HCT116 (cell line): ENCODE results near the gene MAN1A1. TPM values are rescaled to one million over a fixed set of nuclear protein-coding genes. Genes with fewer than 3 reads are reported as not detected.

ENCODE experiments used
- ATAC-seq: fragments of 200-7000 bp; cut with Tn5 transposase; 2 replicates; pipeline ENCODE4 v1.9.1; 2020; ENCODE audit warnings: mild to moderate bottlenecking, moderate library complexity
- BruUV-seq: library from RNA; stranded (reverse); fragments of 400-500 nt; replicated peaks from 2 replicates; lab custom pipeline; 2021; lab: Mats Ljungman, UMichigan
- CTCF ChIA-PET: fragments of 300-600 bp; sonication (Branson Sonifier 250); formaldehyde crosslinking; loops from one replicate; lab custom pipeline; 2021; ENCODE audit warnings: antibody characterized with exemption; lab: Charles Lee
- POLR2A ChIA-PET: fragments of 300-600, 350-600 bp; sonication (Branson Sonifier 250); formaldehyde crosslinking; loops from one replicate; lab custom pipeline; 2021; ENCODE audit warnings: antibody characterized with exemption; lab: Charles Lee
- RAD21 ChIA-PET, 2 experiments: fragments of 300-600 bp; sonication (Branson Sonifier 250); formaldehyde crosslinking; loops; one replicate each; lab custom pipeline; 2023; ENCODE audit warnings: low total read pairs in 2 of 2; ENCODE audit not compliant: uncharacterized antibody in 2 of 2, unreplicated experiment in 2 of 2, low non-redundant PET in 1 of 2; lab: Charles Lee
- DNase-seq: peaks from one replicate; pipeline ENCODE4 v3.0.0-alpha.2; 2010; ENCODE audit warnings: low read depth, low spot score
- H2AFZ ChIP-seq: fragments of 200-600 bp; shearing (Covaris generic), sonication (generic); 2 replicates; pipeline ENCODE4 v1.6.1; 2017; ENCODE audit warnings: low read depth, mixed run types, mixed read lengths, antibody characterized with exemption, low read length; ENCODE audit not compliant: poor library complexity, severe bottlenecking
- H3K27ac ChIP-seq: 2 replicates; pipeline ENCODE4 v1.5.1; 2012; ENCODE audit warnings: low read depth, low read length
- H3K27me3 ChIP-seq: fragments of 200-600 bp; sonication (generic); 2 replicates; pipeline ENCODE4 v1.6.1; 2016; ENCODE audit warnings: mixed run types, low read length, mixed read lengths; ENCODE audit not compliant: insufficient read depth
- H3K36me3 ChIP-seq, 2 experiments: fragments of 200-500 bp in 1 of 2; fragments of 200-600 bp in 1 of 2; sonication (Bioruptor generic) in 1 of 2; sonication (generic) in 1 of 2; 2 replicates each; pipeline versions ENCODE4 v1.5.1 to v1.6.1; 2014 to 2016; ENCODE audit warnings: low read length in 2 of 2, inconsistent platforms in 1 of 2, mixed read lengths in 1 of 2, mixed run types in 1 of 2; ENCODE audit not compliant: insufficient read depth in 2 of 2, control insufficient read depth in 1 of 2
- H3K4me1 ChIP-seq, 2 experiments: fragments of 200-600 bp in 1 of 2; sonication (generic) in 1 of 2; 2 replicates each; pipeline versions ENCODE4 v1.5.1 to v1.6.1; 2012 to 2017; ENCODE audit warnings: low read length in 2 of 2, inconsistent platforms in 1 of 2, mild to moderate bottlenecking in 1 of 2, mixed read lengths in 1 of 2, mixed run types in 1 of 2, moderate library complexity in 1 of 2; ENCODE audit not compliant: insufficient read depth in 2 of 2, control insufficient read depth in 1 of 2
- H3K4me2 ChIP-seq: fragments of 200-600 bp; sonication (generic); 2 replicates; pipeline ENCODE4 v1.6.1; 2017; ENCODE audit warnings: mixed run types, low read length, mixed read lengths
- H3K4me3 ChIP-seq, 2 experiments: fragments of 200-600 bp in 1 of 2; sonication (generic) in 1 of 2; replicated peaks in 1 of 2; 2 replicates each; pipeline ENCODE4 v1.5.1; 2011 to 2016; ENCODE audit warnings: low read length in 2 of 2, control low read depth in 1 of 2, low read depth in 1 of 2, mild to moderate bottlenecking in 1 of 2, mixed read lengths in 1 of 2, mixed run types in 1 of 2
- H3K79me2 ChIP-seq: fragments of 200-600 bp; sonication (generic); 2 replicates; pipeline ENCODE4 v1.6.1; 2017; ENCODE audit warnings: mild to moderate bottlenecking, mixed run types, low read length, moderate library complexity, mixed read lengths; ENCODE audit not compliant: insufficient read depth
- H3K9ac ChIP-seq: fragments of 200-600 bp; sonication (generic); 2 replicates; pipeline ENCODE4 v1.6.1; 2016; ENCODE audit warnings: low read length, mixed read lengths
- H3K9me2 ChIP-seq: fragments of 200-600 bp; sonication (generic), shearing (Covaris generic); 2 replicates; pipeline ENCODE4 v1.6.1; 2017; ENCODE audit warnings: mixed run types, mild to moderate bottlenecking, moderate library complexity; ENCODE audit not compliant: insufficient read depth
- H3K9me3 ChIP-seq, 2 experiments: fragments of 200-500 bp in 1 of 2; fragments of 200-600 bp in 1 of 2; sonication (Bioruptor generic) in 1 of 2; sonication (generic) in 1 of 2; 2 replicates each; pipeline ENCODE4 v1.6.1; 2014 to 2017; ENCODE audit warnings: low read length in 2 of 2, mixed read lengths in 2 of 2, inconsistent platforms in 1 of 2, low read depth in 1 of 2, mild to moderate bottlenecking in 1 of 2, mixed run types in 1 of 2, moderate library complexity in 1 of 2; ENCODE audit not compliant: control insufficient read depth in 1 of 2, insufficient read depth in 1 of 2
- H4K20me1 ChIP-seq: fragments of 200-600 bp; sonication (generic), shearing (Covaris generic); 2 replicates; pipeline ENCODE4 v1.6.1; 2017; ENCODE audit warnings: mixed run types, mild to moderate bottlenecking, moderate library complexity; ENCODE audit not compliant: insufficient read depth
- ATF3 ChIP-seq: IDR thresholded peaks from 2 replicates; pipeline ENCODE4 v1.6.1; 2012
- CEBPB ChIP-seq: IDR thresholded peaks from 2 replicates; pipeline ENCODE4 v1.6.1; 2012; ENCODE audit warnings: low read depth
- CTCF ChIP-seq, 3 experiments: fragments of 200-600 bp in 1 of 3; sonication (generic) in 1 of 3; IDR thresholded peaks in 2 of 3; conservative IDR thresholded peaks in 1 of 3; 2 replicates each; pipeline ENCODE4 v1.5.1; 2012 to 2017; ENCODE audit warnings: low read depth in 2 of 3, low read length in 2 of 3, antibody characterized with exemption in 1 of 3, borderline replicate concordance in 1 of 3, control low read depth in 1 of 3, mild to moderate bottlenecking in 1 of 3, mixed read lengths in 1 of 3, mixed run types in 1 of 3, moderate library complexity in 1 of 3; ENCODE audit not compliant: insufficient read depth in 1 of 3
- ELF1 ChIP-seq: IDR thresholded peaks from 2 replicates; pipeline ENCODE4 v1.6.1; 2012; ENCODE audit warnings: low read depth, borderline replicate concordance
- FOSL1 ChIP-seq: IDR thresholded peaks from 2 replicates; pipeline ENCODE4 v1.6.1; 2012; ENCODE audit warnings: low read depth
- JUND ChIP-seq: IDR thresholded peaks from 2 replicates; pipeline ENCODE4 v1.6.1; 2012
- MAX ChIP-seq: IDR thresholded peaks from 2 replicates; pipeline ENCODE4 v1.6.1; 2012
- POLR2A ChIP-seq: IDR thresholded peaks from 2 replicates; pipeline ENCODE4 v1.7.0; 2011; ENCODE audit warnings: borderline replicate concordance; ENCODE audit not compliant: insufficient read depth, insufficient read length; ENCODE audit errors: extremely low read depth
- POLR2AphosphoS5 ChIP-seq: IDR thresholded peaks from 2 replicates; pipeline ENCODE4 v1.6.1; 2011; ENCODE audit warnings: mild to moderate bottlenecking, low read depth, low read length, moderate library complexity
- SIN3A ChIP-seq: IDR thresholded peaks from 2 replicates; pipeline ENCODE4 v1.6.1; 2012; ENCODE audit warnings: low read depth
- SRF ChIP-seq: IDR thresholded peaks from 2 replicates; pipeline ENCODE4 v1.6.1; 2012; ENCODE audit warnings: low read depth
- YY1 ChIP-seq: IDR thresholded peaks from 2 replicates; pipeline ENCODE4 v1.6.1; 2011; ENCODE audit warnings: low read length, low read depth, moderate library complexity, mild to moderate bottlenecking; ENCODE audit not compliant: insufficient replicate concordance; ENCODE audit errors: extremely low read depth
- intact Hi-C: fragments of 100-400 bp; cut with micrococcal nuclease; formaldehyde crosslinking; loops from 2 replicates; pipeline ENCODE4 v1.10.0; 2022
- total RNA-seq: library from RNA; stranded (reverse); gene quantifications from one replicate; pipeline ENCODE4 v1.2.1, GENCODE V29; 2021; ENCODE audit not compliant: unreplicated experiment

Gene MAN1A1
- total RNA-seq, 1 experiment from 2014 or later, result 46.0 TPM

- ATAC-seq (no peak), DNase-seq (no peak)
- H3K4me1 ChIP-seq, result peaks cover 42 to 67% of the 10 kb centered on the region in 2 experiments
- H3K36me3 ChIP-seq, result no peaks in the 10 kb centered on the region
- peak overlapping the region; percentile 13 for H2AFZ ChIP-seq
- no peak overlapping the region for H3K4me2 ChIP-seq
- no peaks in the 10 kb centered on the region for H3K9me3 ChIP-seq
- H3K9ac ChIP-seq, result no peak overlapping the region
- POLR2A ChIA-PET, result no interaction called here
- RAD21 ChIA-PET, result interaction anchor here in 1 of 2 experiments (1.1 to 1.5 kb wide), 2 partner anchors 19 to 20 kb away, joined by 3 to 4 read pairs; no protein-coding TSS in a partner anchor
- CTCF ChIA-PET, result interaction anchor here (1.3 to 2.1 kb wide), 4 partner anchors 18 to 599 kb away, joined by 4 to 9 read pairs (median 8); no protein-coding TSS in a partner anchor
- H3K79me2 ChIP-seq, result no peaks in the 10 kb centered on the region
- H3K9me2 ChIP-seq, result no peaks in the 10 kb centered on the region
- intact Hi-C loops, result no loop called here
- TF ChIP-seq FOSL1 (no peak), POLR2AphosphoS5 (no peak), CEBPB (no peak), CTCF (IDR thresholded peaks at IDR 0.05 in 2 of 3, conservative IDR thresholded peaks at IDR 0.05 in 1 of 3; ENCODE audit: borderline replicate concordance in 1 of 3, insufficient read depth in 1 of 3, low read depth in 2 of 3, low read length in 2 of 3) (no peak), ATF3 (no peak), ELF1 (no peak), YY1 (no peak), JUND (no peak), SRF (no peak), MAX (no peak), SIN3A (no peak), POLR2A (no peak)
- TF ChIP-seq, all 23 proteins: peak for 0
- Histone ChIP-seq H3K27me3 (no peaks in the 10 kb centered on the region), H3K27ac (no peak overlapping the region), H4K20me1 (no peaks in the 10 kb centered on the region), H3K4me3 (no peak overlapping the region)
- BruUV-seq, result no TSS peak
Observed at GRCh38 chr6:119128252-119128912, 221.2 kb downstream of the MAN1A1 start.
